ENCODE measurements around the gene CAMTA1. TPM values are rescaled to one million over a fixed set of nuclear protein-coding genes. Genes with fewer than 3 reads are reported as not detected.

CAMTA1 gene
- polyA plus RNA-seq, 1 of the 3 experiments (the other 2 are of a cell fraction), result 63.1 TPM

GRCh38 chr1:7424352-7424890, 639.2 kb downstream of the CAMTA1 start:
- no peaks in the 10 kb centered on the region for H4K20me1 ChIP-seq (ENCODE audit: insufficient read depth)
- no peaks in the 10 kb centered on the region for H3K36me3 ChIP-seq (replicated peaks in 1 of 2; ENCODE audit: control insufficient read depth in 1 of 2, insufficient read depth in 2 of 2, low read length in 1 of 2)
- no peak overlapping the region for H2AFZ ChIP-seq (ENCODE audit: low read depth)
- no peaks in the 10 kb centered on the region for H3K9me3 ChIP-seq
- no peaks in the 10 kb centered on the region for H3F3A ChIP-seq (replicated peaks; ENCODE audit: insufficient read depth)
- WGBS (ENCODE audit: low lambda C conversion rate), result 82% methylated on average over 6 of the region's 9 CpGs
- H3K9me2 ChIP-seq, result no peaks in the 10 kb centered on the region
- no peak overlapping the region for H3K27ac ChIP-seq (ENCODE audit: low read depth in 2 of 2, low read length in 1 of 2)
- no peaks in the 10 kb centered on the region for H3K79me2 ChIP-seq (ENCODE audit: insufficient read depth)
- no peaks in the 10 kb centered on the region for H3K27me3 ChIP-seq (ENCODE audit: insufficient read depth)
- ChIA-PET CTCF (interaction anchor here (0.6 kb wide), 1 partner anchor 223 kb away, joined by 4 read pairs; no protein-coding TSS in a partner anchor), POLR2A (no interaction called here)
- no peak for TF ChIP-seq EP300 (IDR thresholded peaks at IDR 0.05; ENCODE audit: borderline replicate concordance in 1 of 2, low read depth in 1 of 2, low read length in 1 of 2)
- TF ChIP-seq TCF12 (IDR thresholded peaks at IDR 0.05), result no peak
- peaks cover 0 to 15% of the 10 kb centered on the region in 2 experiments; a peak in 1 of 4 replicates for H3K4me1 ChIP-seq (ENCODE audit: control insufficient read depth in 1 of 2, insufficient read depth in 2 of 2, low read depth in 1 of 2, low read length in 1 of 2)
- no peak for DNase-seq
- no peak overlapping the region for H3K4me3 ChIP-seq (ENCODE audit: low read depth in 2 of 2, low read length in 1 of 2)
- H3K4me2 ChIP-seq, result no peak overlapping the region
- H3K9ac ChIP-seq, result no peak overlapping the region

- WGBS (ENCODE audit: low lambda C conversion rate), result 76% methylated on average over 4 of the region's 6 CpGs
- Histone ChIP-seq H3K27ac (ENCODE audit: low read depth in 2 of 2, low read length in 1 of 2) (no peak overlapping the region), H3K4me2 (no peak overlapping the region), H3K9me3 (no peaks in the 10 kb centered on the region), H3K27me3 (ENCODE audit: insufficient read depth) (no peaks in the 10 kb centered on the region), H3K79me2 (ENCODE audit: insufficient read depth) (no peaks in the 10 kb centered on the region), H3K4me3 (ENCODE audit: low read depth in 2 of 2, low read length in 1 of 2) (no peak overlapping the region), H3K36me3 (replicated peaks in 1 of 2; ENCODE audit: control insufficient read depth in 1 of 2, insufficient read depth in 2 of 2, low read length in 1 of 2) (no peaks in the 10 kb centered on the region), H4K20me1 (ENCODE audit: insufficient read depth) (no peaks in the 10 kb centered on the region), H3F3A (replicated peaks; ENCODE audit: insufficient read depth) (no peaks in the 10 kb centered on the region), H3K4me1 (ENCODE audit: control insufficient read depth in 1 of 2, insufficient read depth in 2 of 2, low read depth in 1 of 2, low read length in 1 of 2) (peaks cover 0 to 17% of the 10 kb centered on the region in 2 experiments; a peak in 1 of 4 replicates), H3K9me2 (no peaks in the 10 kb centered on the region), H3K9ac (no peak overlapping the region), H2AFZ (ENCODE audit: low read depth) (no peak overlapping the region)
- CTCF ChIA-PET, result no interaction called here
- POLR2A ChIA-PET, result no interaction called here
- no peak for DNase-seq
- TF ChIP-seq EZH2phosphoT487 (IDR thresholded peaks at IDR 0.05; ENCODE audit: borderline replicate concordance, low read depth) (no peak), MEF2A (IDR thresholded peaks at IDR 0.05; ENCODE audit: borderline replicate concordance, low read depth) (no peak), RCOR1 (IDR thresholded peaks at IDR 0.05; ENCODE audit: low read length) (no peak), NRF1 (IDR thresholded peaks at IDR 0.05; ENCODE audit: low read depth, low read length) (no peak)
Measured at GRCh38 chr1:7425229-7425628, 640.0 kb downstream of the CAMTA1 start.

GRCh38 chr1:7425771-7426170, 640.5 kb downstream of the CAMTA1 start:
- Histone ChIP-seq H3K9me2 (no peaks in the 10 kb centered on the region), H3K27ac (ENCODE audit: low read depth in 2 of 2, low read length in 1 of 2) (no peak overlapping the region), H4K20me1 (ENCODE audit: insufficient read depth) (no peaks in the 10 kb centered on the region), H3K4me1 (ENCODE audit: control insufficient read depth in 1 of 2, insufficient read depth in 2 of 2, low read depth in 1 of 2, low read length in 1 of 2) (peaks cover 0 to 17% of the 10 kb centered on the region in 2 experiments; a peak in 1 of 4 replicates), H3K9ac (no peak overlapping the region), H3K36me3 (replicated peaks in 1 of 2; ENCODE audit: control insufficient read depth in 1 of 2, insufficient read depth in 2 of 2, low read length in 1 of 2) (no peaks in the 10 kb centered on the region), H3F3A (replicated peaks; ENCODE audit: insufficient read depth) (no peaks in the 10 kb centered on the region), H2AFZ (ENCODE audit: low read depth) (no peak overlapping the region), H3K4me2 (no peak overlapping the region), H3K79me2 (ENCODE audit: insufficient read depth) (no peaks in the 10 kb centered on the region), H3K4me3 (ENCODE audit: low read depth in 2 of 2, low read length in 1 of 2) (no peak overlapping the region), H3K27me3 (ENCODE audit: insufficient read depth) (no peaks in the 10 kb centered on the region), H3K9me3 (no peaks in the 10 kb centered on the region)
- no peak for DNase-seq
- CTCF ChIA-PET, result no interaction called here
- POLR2A ChIA-PET, result no interaction called here
- WGBS (ENCODE audit: low lambda C conversion rate), result 90% methylated on average over 2 of the region's 3 CpGs
- no peak for TF ChIP-seq GATA2 (CRISPR knock-in tag; IDR thresholded peaks at IDR 0.05)
- TF ChIP-seq FOXJ3 (CRISPR knock-in tag; IDR thresholded peaks at IDR 0.05), result no peak
- TF ChIP-seq REST (IDR thresholded peaks at IDR 0.05; ENCODE audit: low read depth, low read length), result no peak
- TF ChIP-seq YY1 (IDR thresholded peaks at IDR 0.05; ENCODE audit: low read depth), result no peak
- no peak for TF ChIP-seq IRF3 (IDR thresholded peaks at IDR 0.05; ENCODE audit: low read depth, low read length)
- TF ChIP-seq EZH2phosphoT487 (IDR thresholded peaks at IDR 0.05; ENCODE audit: borderline replicate concordance, low read depth), result no peak
- TF ChIP-seq PBX3 (IDR thresholded peaks at IDR 0.05), result no peak
- TF ChIP-seq USF1 (IDR thresholded peaks at IDR 0.05; ENCODE audit: borderline replicate concordance, low read depth), result no peak
- no peak for TF ChIP-seq MXI1 (IDR thresholded peaks at IDR 0.05; ENCODE audit: low read depth, low read length)
- no peak for TF ChIP-seq NFIC (IDR thresholded peaks at IDR 0.05; ENCODE audit: borderline replicate concordance)
- no peak for TF ChIP-seq MEF2A (IDR thresholded peaks at IDR 0.05; ENCODE audit: borderline replicate concordance, low read depth)
- no peak for TF ChIP-seq RXRA (IDR thresholded peaks at IDR 0.05; ENCODE audit: borderline replicate concordance, low read depth)
